SK-N-SH (cell line): ENCODE data around the gene AAMP.

ENCODE experiments used
- CHD2 ChIP-seq: fragments of 150-350 bp; IDR thresholded peaks from 2 replicates; pipeline ENCODE4 v1.6.1; 2018; ENCODE audit warnings: low read length; ENCODE audit not compliant: partially characterized antibody
- EZH2phosphoT487 ChIP-seq: fragments of 200-600 bp; sonication (generic); IDR thresholded peaks from 2 replicates; pipeline ENCODE4 v1.6.1; 2017; ENCODE audit warnings: low read depth, mixed run types, mild to moderate bottlenecking, antibody characterized with exemption, moderate library complexity, borderline replicate concordance
- FOXJ3 ChIP-seq: sonication (generic); formaldehyde crosslinking; IDR thresholded peaks from 2 replicates; pipeline ENCODE4 v1.5.1; 2020; ENCODE audit warnings: mild to moderate bottlenecking, missing genetic modification reagents
- MEF2A ChIP-seq: IDR thresholded peaks from 2 replicates; pipeline ENCODE4 v1.4.0; 2012; ENCODE audit warnings: low read depth, borderline replicate concordance
- MXI1 ChIP-seq: IDR thresholded peaks from 2 replicates; pipeline ENCODE4 v1.6.1; 2012; ENCODE audit warnings: mild to moderate bottlenecking, low read depth, low read length, improper control_type of control experiment
- NFIC ChIP-seq: IDR thresholded peaks from 2 replicates; pipeline ENCODE4 v1.4.0; 2012; ENCODE audit warnings: borderline replicate concordance
- POLR2AphosphoS5 ChIP-seq: IDR thresholded peaks from 2 replicates; pipeline ENCODE4 v1.6.1; 2012; ENCODE audit warnings: low read depth, low read length
- RAD21 ChIP-seq: IDR thresholded peaks from 2 replicates; pipeline ENCODE4 v1.6.1; 2012; ENCODE audit warnings: mild to moderate bottlenecking, low read length
- SIN3A ChIP-seq: IDR thresholded peaks from 2 replicates; pipeline ENCODE4 v1.6.1; 2012; ENCODE audit warnings: low read depth, mild to moderate bottlenecking, low read length, moderate library complexity, borderline replicate concordance
- SMC3 ChIP-seq: IDR thresholded peaks from 2 replicates; pipeline ENCODE4 v1.6.1; 2012; ENCODE audit warnings: low read depth, low read length, improper control_type of control experiment
- TF ChIP-seq, protein P1 (sequence below): IDR thresholded peaks from 2 replicates; pipeline ENCODE4; 2012
- TF ChIP-seq, protein P2 (sequence below): fragments of 200-600 bp; sonication (generic); IDR thresholded peaks from 2 replicates; pipeline ENCODE4 v1.6.1; 2017; ENCODE audit warnings: antibody characterized with exemption, mild to moderate bottlenecking, moderate library complexity
- TF ChIP-seq, protein P3 (sequence below): IDR thresholded peaks from 2 replicates; pipeline ENCODE4 v1.4.0; 2012; ENCODE audit warnings: low read depth
- TF ChIP-seq, protein P4 (sequence below): IDR thresholded peaks from 2 replicates; pipeline ENCODE4 v1.4.0; 2012; ENCODE audit warnings: low read depth, borderline replicate concordance

DNA sequence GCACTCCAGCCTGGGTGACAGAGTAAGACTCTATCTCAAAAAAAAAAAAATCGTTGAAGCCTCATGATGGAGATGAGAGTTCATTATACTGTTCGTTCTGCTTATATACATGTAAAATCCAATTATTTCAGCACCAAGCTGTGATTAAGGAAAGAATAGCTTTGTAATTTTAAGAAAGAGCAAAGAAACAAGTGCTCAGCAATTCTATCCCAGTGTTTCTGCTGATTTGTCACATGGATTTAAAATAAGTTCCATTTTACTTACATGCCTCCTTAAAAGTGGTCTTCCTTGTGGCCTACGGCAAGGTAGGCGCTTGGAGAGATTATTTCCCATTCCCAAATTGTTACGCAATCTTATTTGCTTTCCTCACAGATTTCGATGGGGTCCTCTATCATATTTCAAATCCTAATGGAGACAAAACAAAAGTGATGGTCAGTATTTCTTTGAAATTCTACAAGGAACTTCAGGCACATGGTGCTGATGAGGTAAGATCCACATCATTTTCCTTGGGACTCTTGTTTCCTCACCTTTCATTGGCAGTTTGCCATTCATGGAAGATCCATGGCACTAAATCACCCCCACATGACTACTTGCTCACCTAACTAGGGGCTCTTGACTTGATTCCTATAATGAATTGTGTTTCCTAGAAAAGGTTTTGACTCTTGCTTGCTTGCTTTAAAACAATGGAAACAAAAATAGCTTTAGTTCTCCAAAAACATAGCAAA, 41.4 kb downstream of the AAMP start:
- TF ChIP-seq, protein P1, sequence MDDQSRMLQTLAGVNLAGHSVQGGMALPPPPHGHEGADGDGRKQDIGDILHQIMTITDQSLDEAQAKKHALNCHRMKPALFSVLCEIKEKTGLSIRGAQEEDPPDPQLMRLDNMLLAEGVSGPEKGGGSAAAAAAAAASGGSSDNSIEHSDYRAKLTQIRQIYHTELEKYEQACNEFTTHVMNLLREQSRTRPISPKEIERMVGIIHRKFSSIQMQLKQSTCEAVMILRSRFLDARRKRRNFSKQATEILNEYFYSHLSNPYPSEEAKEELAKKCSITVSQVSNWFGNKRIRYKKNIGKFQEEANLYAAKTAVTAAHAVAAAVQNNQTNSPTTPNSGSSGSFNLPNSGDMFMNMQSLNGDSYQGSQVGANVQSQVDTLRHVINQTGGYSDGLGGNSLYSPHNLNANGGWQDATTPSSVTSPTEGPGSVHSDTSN = no peak
- TF ChIP-seq, protein P2, sequence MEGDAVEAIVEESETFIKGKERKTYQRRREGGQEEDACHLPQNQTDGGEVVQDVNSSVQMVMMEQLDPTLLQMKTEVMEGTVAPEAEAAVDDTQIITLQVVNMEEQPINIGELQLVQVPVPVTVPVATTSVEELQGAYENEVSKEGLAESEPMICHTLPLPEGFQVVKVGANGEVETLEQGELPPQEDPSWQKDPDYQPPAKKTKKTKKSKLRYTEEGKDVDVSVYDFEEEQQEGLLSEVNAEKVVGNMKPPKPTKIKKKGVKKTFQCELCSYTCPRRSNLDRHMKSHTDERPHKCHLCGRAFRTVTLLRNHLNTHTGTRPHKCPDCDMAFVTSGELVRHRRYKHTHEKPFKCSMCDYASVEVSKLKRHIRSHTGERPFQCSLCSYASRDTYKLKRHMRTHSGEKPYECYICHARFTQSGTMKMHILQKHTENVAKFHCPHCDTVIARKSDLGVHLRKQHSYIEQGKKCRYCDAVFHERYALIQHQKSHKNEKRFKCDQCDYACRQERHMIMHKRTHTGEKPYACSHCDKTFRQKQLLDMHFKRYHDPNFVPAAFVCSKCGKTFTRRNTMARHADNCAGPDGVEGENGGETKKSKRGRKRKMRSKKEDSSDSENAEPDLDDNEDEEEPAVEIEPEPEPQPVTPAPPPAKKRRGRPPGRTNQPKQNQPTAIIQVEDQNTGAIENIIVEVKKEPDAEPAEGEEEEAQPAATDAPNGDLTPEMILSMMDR = no peak
- TF ChIP-seq CHD2 = no peak
- TF ChIP-seq SIN3A = no peak
- no peak for TF ChIP-seq RAD21
- no peak for TF ChIP-seq SMC3
- TF ChIP-seq, protein P3, sequence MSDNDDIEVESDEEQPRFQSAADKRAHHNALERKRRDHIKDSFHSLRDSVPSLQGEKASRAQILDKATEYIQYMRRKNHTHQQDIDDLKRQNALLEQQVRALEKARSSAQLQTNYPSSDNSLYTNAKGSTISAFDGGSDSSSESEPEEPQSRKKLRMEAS = no peak; the same call in 1 of the 2 replicates
- no peak for TF ChIP-seq NFIC
- TF ChIP-seq EZH2phosphoT487 = no peak
- TF ChIP-seq MXI1 = no peak
- no peak for TF ChIP-seq POLR2AphosphoS5
- TF ChIP-seq MEF2A = no peak
- no peak for TF ChIP-seq FOXJ3 (CRISPR knock-in tag)
- TF ChIP-seq, protein P4, sequence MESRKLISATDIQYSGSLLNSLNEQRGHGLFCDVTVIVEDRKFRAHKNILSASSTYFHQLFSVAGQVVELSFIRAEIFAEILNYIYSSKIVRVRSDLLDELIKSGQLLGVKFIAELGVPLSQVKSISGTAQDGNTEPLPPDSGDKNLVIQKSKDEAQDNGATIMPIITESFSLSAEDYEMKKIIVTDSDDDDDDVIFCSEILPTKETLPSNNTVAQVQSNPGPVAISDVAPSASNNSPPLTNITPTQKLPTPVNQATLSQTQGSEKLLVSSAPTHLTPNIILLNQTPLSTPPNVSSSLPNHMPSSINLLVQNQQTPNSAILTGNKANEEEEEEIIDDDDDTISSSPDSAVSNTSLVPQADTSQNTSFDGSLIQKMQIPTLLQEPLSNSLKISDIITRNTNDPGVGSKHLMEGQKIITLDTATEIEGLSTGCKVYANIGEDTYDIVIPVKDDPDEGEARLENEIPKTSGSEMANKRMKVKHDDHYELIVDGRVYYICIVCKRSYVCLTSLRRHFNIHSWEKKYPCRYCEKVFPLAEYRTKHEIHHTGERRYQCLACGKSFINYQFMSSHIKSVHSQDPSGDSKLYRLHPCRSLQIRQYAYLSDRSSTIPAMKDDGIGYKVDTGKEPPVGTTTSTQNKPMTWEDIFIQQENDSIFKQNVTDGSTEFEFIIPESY = no peak
